ENCODE results near the gene LPCAT1.

DNA sequence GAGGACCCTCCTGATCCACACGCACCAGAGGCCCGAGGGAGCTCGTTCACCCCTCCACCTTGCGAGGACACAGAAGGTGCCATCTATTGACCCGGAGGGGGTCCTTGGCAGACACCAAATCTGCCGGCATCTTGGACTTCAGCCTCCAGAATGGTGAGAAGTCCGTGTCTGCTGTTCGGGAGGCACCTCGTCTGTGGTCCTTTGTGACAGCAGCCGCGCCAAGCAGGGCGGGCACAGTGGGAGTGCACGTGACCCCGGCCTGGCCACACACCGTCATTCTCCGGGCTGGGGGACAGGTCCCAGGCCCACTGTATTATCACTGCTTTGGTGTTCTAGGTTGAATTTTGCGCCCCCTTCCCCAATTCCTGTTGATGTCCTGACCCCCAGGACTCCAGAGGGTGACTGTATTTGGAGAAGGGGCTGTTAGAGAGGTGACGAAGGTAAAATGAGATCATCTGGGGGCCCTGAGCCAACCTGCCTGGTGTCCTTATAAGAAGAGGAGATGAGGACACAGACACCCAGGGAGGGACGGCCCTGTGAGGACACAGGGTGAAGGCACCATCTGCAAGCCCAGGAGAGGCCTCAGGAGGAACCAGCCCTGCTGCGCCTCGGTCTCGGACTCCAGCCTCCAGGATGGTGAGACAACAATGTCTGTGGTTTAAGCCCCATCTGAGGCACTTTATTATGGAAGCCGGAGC lies 15.7 kb downstream of the LPCAT1 start:
- TF ChIP-seq, protein P1, sequence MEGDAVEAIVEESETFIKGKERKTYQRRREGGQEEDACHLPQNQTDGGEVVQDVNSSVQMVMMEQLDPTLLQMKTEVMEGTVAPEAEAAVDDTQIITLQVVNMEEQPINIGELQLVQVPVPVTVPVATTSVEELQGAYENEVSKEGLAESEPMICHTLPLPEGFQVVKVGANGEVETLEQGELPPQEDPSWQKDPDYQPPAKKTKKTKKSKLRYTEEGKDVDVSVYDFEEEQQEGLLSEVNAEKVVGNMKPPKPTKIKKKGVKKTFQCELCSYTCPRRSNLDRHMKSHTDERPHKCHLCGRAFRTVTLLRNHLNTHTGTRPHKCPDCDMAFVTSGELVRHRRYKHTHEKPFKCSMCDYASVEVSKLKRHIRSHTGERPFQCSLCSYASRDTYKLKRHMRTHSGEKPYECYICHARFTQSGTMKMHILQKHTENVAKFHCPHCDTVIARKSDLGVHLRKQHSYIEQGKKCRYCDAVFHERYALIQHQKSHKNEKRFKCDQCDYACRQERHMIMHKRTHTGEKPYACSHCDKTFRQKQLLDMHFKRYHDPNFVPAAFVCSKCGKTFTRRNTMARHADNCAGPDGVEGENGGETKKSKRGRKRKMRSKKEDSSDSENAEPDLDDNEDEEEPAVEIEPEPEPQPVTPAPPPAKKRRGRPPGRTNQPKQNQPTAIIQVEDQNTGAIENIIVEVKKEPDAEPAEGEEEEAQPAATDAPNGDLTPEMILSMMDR (conservative IDR thresholded peaks at IDR 0.05): no peak
- TF ChIP-seq ZFX (IDR thresholded peaks at IDR 0.05): no peak

Data from C4-2B (cell line).